A549 (cell line): Measurements from ENCODE around the gene CNP. TPM values are rescaled to one million over a fixed set of nuclear protein-coding genes. Genes with fewer than 3 reads are reported as not detected.

Source experiments
- ATOH8 ChIP-seq: fragments of 250-450 bp; sonication (Bioruptor Pico); IDR thresholded peaks from 2 replicates; pipeline ENCODE4 v1.5.0; 2020; ENCODE audit warnings: low read depth, mild to moderate bottlenecking, moderate library complexity
- BHLHE40 ChIP-seq: IDR thresholded peaks from 2 replicates; pipeline ENCODE4 v1.6.1; 2012; ENCODE audit warnings: low read depth, low read length, inconsistent platforms
- CBX2 ChIP-seq: fragments of 200-600 bp; sonication (generic); IDR thresholded peaks from 2 replicates; pipeline ENCODE4 v1.6.1; 2016; ENCODE audit warnings: low read depth, mild to moderate bottlenecking, borderline replicate concordance
- CBX8 ChIP-seq: fragments of 200-600 bp; sonication (generic); IDR thresholded peaks from 2 replicates; pipeline ENCODE4 v1.6.1; 2016
- CHD4 ChIP-seq: fragments of 200-600 bp; sonication (generic); IDR thresholded peaks from 2 replicates; pipeline ENCODE4 v1.6.1; 2016; ENCODE audit warnings: antibody characterized with exemption, mild to moderate bottlenecking, borderline replicate concordance
- EHMT2 ChIP-seq: fragments of 200-600 bp; sonication (generic); IDR thresholded peaks from 2 replicates; pipeline ENCODE4 v1.6.1; 2016; ENCODE audit warnings: antibody characterized with exemption, low read depth, mild to moderate bottlenecking, moderate library complexity
- EP300 ChIP-seq, 2 experiments: fragments of >200 bp; sonication (Bioruptor Twin); formaldehyde crosslinking; IDR thresholded peaks; 2 replicates in 1 of 2; 3 replicates in 1 of 2; pipeline ENCODE4 v1.6.1; 2016 to 2017
- FOSL2 ChIP-seq, 2 experiments: fragments of 450-650 bp in 1 of 2; fragments of >200 bp in 1 of 2; sonication (Bioruptor Twin) in 1 of 2; formaldehyde crosslinking; IDR thresholded peaks; 2 replicates each; pipeline versions ENCODE4 v1.5.0 to v1.6.1; 2016 to 2020; ENCODE audit warnings: mild to moderate bottlenecking in 1 of 2, moderate library complexity in 1 of 2
- HDAC2 ChIP-seq: fragments of 200-600 bp; sonication (generic); IDR thresholded peaks from 2 replicates; pipeline ENCODE4 v1.6.1; 2016
- HES2 ChIP-seq: fragments of >200 bp; sonication (Bioruptor Twin); formaldehyde crosslinking; IDR thresholded peaks from 2 replicates; pipeline ENCODE4 v1.6.1; 2016
- HOXA7 ChIP-seq: fragments of 250-450 bp; sonication (Bioruptor Pico); IDR thresholded peaks from 2 replicates; pipeline ENCODE4 v1.5.0; 2020; ENCODE audit warnings: mild to moderate bottlenecking, moderate library complexity
- HOXB13 ChIP-seq: fragments of 250-450 bp; sonication (Bioruptor Pico); IDR thresholded peaks from 2 replicates; pipeline ENCODE4 v1.5.0; 2020; ENCODE audit warnings: low read depth, mild to moderate bottlenecking, moderate library complexity
- JUNB ChIP-seq: fragments of >200 bp; sonication (Bioruptor Twin); formaldehyde crosslinking; IDR thresholded peaks from 2 replicates; pipeline ENCODE4 v1.6.1; 2016
- KDM1A ChIP-seq: fragments of 200-600 bp; sonication (generic); IDR thresholded peaks from 2 replicates; pipeline ENCODE4 v1.6.1; 2016; ENCODE audit warnings: low read depth, mild to moderate bottlenecking
- KDM5A ChIP-seq: fragments of 200-600 bp; sonication (generic); IDR thresholded peaks from 2 replicates; pipeline ENCODE4 v1.6.1; 2016; ENCODE audit warnings: antibody characterized with exemption, mild to moderate bottlenecking
- MAFK ChIP-seq: fragments of 450-650 bp; IDR thresholded peaks from 2 replicates; pipeline ENCODE4 v1.6.1; 2014; ENCODE audit not compliant: partially characterized antibody
- MAZ ChIP-seq: fragments of 150-350 bp; IDR thresholded peaks from 2 replicates; pipeline ENCODE4 v1.6.1; 2014; ENCODE audit warnings: antibody characterized with exemption, low read depth, low read length, borderline replicate concordance
- MYC ChIP-seq: IDR thresholded peaks from 2 replicates; pipeline ENCODE4 v1.6.1; 2012; ENCODE audit warnings: mild to moderate bottlenecking, inconsistent platforms, low read length, improper control_type of control experiment, borderline replicate concordance
- NPAS2 ChIP-seq: fragments of 250-450 bp; sonication (Bioruptor Pico); IDR thresholded peaks from 2 replicates; pipeline ENCODE4 v1.8.0; 2022; ENCODE audit warnings: mild to moderate bottlenecking, moderate library complexity, borderline replicate concordance
- NR3C1 ChIP-seq: fragments of >200 bp; sonication (Bioruptor Twin); formaldehyde crosslinking; IDR thresholded peaks from 3 replicates; pipeline ENCODE4 v1.6.1; 2017
- PHF8 ChIP-seq: fragments of 200-600 bp; sonication (generic); IDR thresholded peaks from 2 replicates; pipeline ENCODE4 v1.6.1; 2016; ENCODE audit warnings: low read depth, mild to moderate bottlenecking, antibody characterized with exemption, moderate library complexity, borderline replicate concordance
- POLR2A ChIP-seq: IDR thresholded peaks from 2 replicates; pipeline ENCODE4 v1.6.1; 2012; ENCODE audit warnings: mild to moderate bottlenecking, low read length
- POLR2AphosphoS2 ChIP-seq: conservative IDR thresholded peaks from 2 replicates; pipeline ENCODE4 v1.6.1; 2012; ENCODE audit warnings: low read length, improper control_type of control experiment, inconsistent platforms
- RARB ChIP-seq: fragments of 250-450 bp; sonication (Bioruptor Pico); IDR thresholded peaks from 2 replicates; pipeline ENCODE4 v1.8.0; 2021; ENCODE audit warnings: mild to moderate bottlenecking, moderate library complexity
- REST ChIP-seq: fragments of 200-600 bp; sonication (generic); IDR thresholded peaks from 2 replicates; pipeline ENCODE4 v1.6.1; 2016; ENCODE audit warnings: antibody characterized with exemption, mild to moderate bottlenecking, moderate library complexity
- SREBF2 ChIP-seq: fragments of 450-650 bp; IDR thresholded peaks from 2 replicates; pipeline ENCODE4 v1.6.1; 2014; ENCODE audit warnings: mild to moderate bottlenecking, moderate library complexity
- TFCP2L1 ChIP-seq: fragments of 250-450 bp; sonication (Bioruptor Pico); IDR thresholded peaks from 2 replicates; pipeline ENCODE4 v1.5.0; 2021; ENCODE audit warnings: mild to moderate bottlenecking
- USF2 ChIP-seq: fragments of 450-650 bp; IDR thresholded peaks from 2 replicates; pipeline ENCODE4 v1.6.1; 2014; ENCODE audit warnings: antibody characterized with exemption
- ZC3H11A ChIP-seq: fragments of 450-650 bp; IDR thresholded peaks from 2 replicates; pipeline ENCODE4 v1.6.1; 2014; ENCODE audit warnings: antibody characterized with exemption, mild to moderate bottlenecking
- ZFP36 ChIP-seq: fragments of 450-650 bp; IDR thresholded peaks from 2 replicates; pipeline ENCODE4 v1.6.1; 2014; ENCODE audit warnings: borderline replicate concordance; ENCODE audit not compliant: partially characterized antibody
- ZNF302 ChIP-seq: fragments of 250-450 bp; sonication (Bioruptor Pico); IDR thresholded peaks from 2 replicates; pipeline ENCODE4 v1.9.0; 2021; ENCODE audit warnings: inconsistent platforms, mild to moderate bottlenecking, moderate library complexity
- ZSCAN20 ChIP-seq: fragments of 250-450 bp; sonication (Bioruptor Pico); IDR thresholded peaks from 2 replicates; pipeline ENCODE4 v1.8.0; 2022; ENCODE audit warnings: mild to moderate bottlenecking, moderate library complexity
- polyA plus RNA-seq, 4 experiments: library from polyadenylated mRNA; depleted of rRNA in 3 of 4; stranded (reverse); fragments of >200 nt; fragmentation: RNase III in 1 of 4; extraction: RNeasy Plus Mini Kit Qiagen cat#74134 plus additional on column Dnase treatment in 1 of 4; gene quantifications; 2 replicates in 3 of 4; 3 replicates in 1 of 4; pipeline ENCODE4 v1.2.3, GENCODE V29; 2011 to 2017
- TF ChIP-seq, protein P1 (sequence below): fragments of >200 bp; sonication (Bioruptor Twin); formaldehyde crosslinking; IDR thresholded peaks from 3 replicates; pipeline ENCODE4 v1.5.1; 2016
- TF ChIP-seq, protein P2 (sequence below): IDR thresholded peaks from 2 replicates; pipeline ENCODE4 v1.6.1; 2012
- TF ChIP-seq, protein P3 (sequence below): IDR thresholded peaks from 2 replicates; pipeline ENCODE4 v1.6.1; 2012; ENCODE audit warnings: low read depth, borderline replicate concordance

The CNP gene
- polyA plus RNA-seq, 2 of the 4 experiments (the other 2 are of a cell fraction), result 38.6 to 113 TPM

DNA sequence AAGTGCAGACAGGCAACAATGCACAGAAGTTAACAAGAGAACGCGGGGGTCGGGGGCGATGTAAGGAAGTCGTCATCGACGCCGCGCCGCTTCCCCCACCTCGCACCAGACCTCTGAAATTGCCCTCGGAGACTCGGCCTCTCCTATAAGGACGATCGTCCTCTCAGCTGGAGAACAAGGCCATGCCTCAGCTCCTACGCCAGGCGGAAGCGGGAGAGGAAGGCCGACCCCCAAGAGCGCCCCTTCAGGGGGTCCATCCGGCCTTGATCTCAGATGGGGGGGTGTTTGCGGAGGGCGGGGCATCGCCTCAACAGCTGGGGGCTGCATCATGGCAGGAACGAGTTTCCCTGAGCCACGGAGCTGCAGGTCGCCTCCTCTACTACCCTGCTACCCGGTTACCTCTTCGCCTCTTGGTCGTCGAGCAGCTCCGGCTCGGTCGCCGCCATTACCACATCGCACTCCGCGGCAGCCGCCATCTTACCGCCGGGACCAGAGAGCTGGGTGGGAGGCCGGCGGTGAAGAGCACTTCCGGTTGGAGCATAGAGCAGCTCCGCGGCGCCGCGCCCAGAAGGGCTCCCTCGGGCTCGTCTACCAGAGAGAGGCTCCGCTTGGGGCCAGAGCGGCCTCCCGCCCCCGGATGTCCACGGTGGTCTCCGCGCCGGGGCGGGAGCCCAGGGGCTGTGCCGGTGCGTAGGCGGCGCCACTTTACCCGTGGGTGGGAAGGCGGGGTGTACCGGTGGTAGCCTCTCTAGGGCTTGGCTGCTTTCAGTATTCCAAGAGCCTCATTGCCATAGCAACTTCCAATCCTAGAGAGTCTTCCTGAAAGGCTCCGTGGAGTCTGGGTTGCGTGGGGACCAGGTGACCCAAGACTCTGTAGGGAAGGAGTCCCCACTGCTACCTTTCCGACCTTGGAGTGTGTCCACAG lies 50.6 kb downstream of the CNP start, which contains the start of gene DNAJC7 (continued):
- TF ChIP-seq EP300 (IDR thresholded peaks at IDR 0.05), result no peak
- no peak for TF ChIP-seq NR3C1
- no peak for TF ChIP-seq BHLHE40
- TF ChIP-seq FOSL2 (IDR thresholded peaks at IDR 0.05), result no peak
- TF ChIP-seq FOSL2 (CRISPR knock-in tag; IDR thresholded peaks at IDR 0.05), result no peak
- TF ChIP-seq, protein P1, sequence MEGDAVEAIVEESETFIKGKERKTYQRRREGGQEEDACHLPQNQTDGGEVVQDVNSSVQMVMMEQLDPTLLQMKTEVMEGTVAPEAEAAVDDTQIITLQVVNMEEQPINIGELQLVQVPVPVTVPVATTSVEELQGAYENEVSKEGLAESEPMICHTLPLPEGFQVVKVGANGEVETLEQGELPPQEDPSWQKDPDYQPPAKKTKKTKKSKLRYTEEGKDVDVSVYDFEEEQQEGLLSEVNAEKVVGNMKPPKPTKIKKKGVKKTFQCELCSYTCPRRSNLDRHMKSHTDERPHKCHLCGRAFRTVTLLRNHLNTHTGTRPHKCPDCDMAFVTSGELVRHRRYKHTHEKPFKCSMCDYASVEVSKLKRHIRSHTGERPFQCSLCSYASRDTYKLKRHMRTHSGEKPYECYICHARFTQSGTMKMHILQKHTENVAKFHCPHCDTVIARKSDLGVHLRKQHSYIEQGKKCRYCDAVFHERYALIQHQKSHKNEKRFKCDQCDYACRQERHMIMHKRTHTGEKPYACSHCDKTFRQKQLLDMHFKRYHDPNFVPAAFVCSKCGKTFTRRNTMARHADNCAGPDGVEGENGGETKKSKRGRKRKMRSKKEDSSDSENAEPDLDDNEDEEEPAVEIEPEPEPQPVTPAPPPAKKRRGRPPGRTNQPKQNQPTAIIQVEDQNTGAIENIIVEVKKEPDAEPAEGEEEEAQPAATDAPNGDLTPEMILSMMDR, result no peak; the same call in 2 of the 3 replicates
- TF ChIP-seq POLR2AphosphoS2, result no peak
- no peak for TF ChIP-seq MAFK
- TF ChIP-seq CBX8, result no peak
- no peak for TF ChIP-seq ZFP36
- TF ChIP-seq CHD4, result no peak
- TF ChIP-seq, protein P2, sequence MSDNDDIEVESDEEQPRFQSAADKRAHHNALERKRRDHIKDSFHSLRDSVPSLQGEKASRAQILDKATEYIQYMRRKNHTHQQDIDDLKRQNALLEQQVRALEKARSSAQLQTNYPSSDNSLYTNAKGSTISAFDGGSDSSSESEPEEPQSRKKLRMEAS, result peak; percentile 86
- TF ChIP-seq EHMT2, result no peak
- no peak for TF ChIP-seq NPAS2 (CRISPR knock-in tag)
- no peak for TF ChIP-seq JUNB
- TF ChIP-seq REST, result no peak
- no peak for TF ChIP-seq CBX2
- peak; percentile 83 for TF ChIP-seq POLR2A
- no peak for TF ChIP-seq KDM1A
- TF ChIP-seq HDAC2, result no peak
- no peak for TF ChIP-seq SREBF2
- no peak for TF ChIP-seq HES2
- no peak for TF ChIP-seq ATOH8 (CRISPR knock-in tag)
- no peak for TF ChIP-seq ZSCAN20 (CRISPR knock-in tag)
- 0 out of 2 replicates have a peak, but pooled peaks have one; percentile 19 for TF ChIP-seq TFCP2L1 (CRISPR knock-in tag)
- peak; percentile 96 for TF ChIP-seq PHF8
- TF ChIP-seq HOXB13 (CRISPR knock-in tag), result no peak
- no peak for TF ChIP-seq MAZ
- TF ChIP-seq MYC, result no peak
- peak; percentile 34; the same call in 1 of the 2 replicates for TF ChIP-seq USF2
- TF ChIP-seq, protein P3, sequence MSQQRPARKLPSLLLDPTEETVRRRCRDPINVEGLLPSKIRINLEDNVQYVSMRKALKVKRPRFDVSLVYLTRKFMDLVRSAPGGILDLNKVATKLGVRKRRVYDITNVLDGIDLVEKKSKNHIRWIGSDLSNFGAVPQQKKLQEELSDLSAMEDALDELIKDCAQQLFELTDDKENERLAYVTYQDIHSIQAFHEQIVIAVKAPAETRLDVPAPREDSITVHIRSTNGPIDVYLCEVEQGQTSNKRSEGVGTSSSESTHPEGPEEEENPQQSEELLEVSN, result 0 out of 2 replicates have a peak, but pooled peaks have one; percentile 26
- no peak for TF ChIP-seq RARB (CRISPR knock-in tag)
- no peak for TF ChIP-seq ZC3H11A
- TF ChIP-seq HOXA7 (CRISPR knock-in tag), result no peak
- peak; percentile 56; the same call in 1 of the 2 replicates for TF ChIP-seq KDM5A
- no peak for TF ChIP-seq ZNF302
